ENCODE results near the gene DYNLT2. TPM values are rescaled to one million over a fixed set of nuclear protein-coding genes. Genes with fewer than 3 reads are reported as not detected.

The DYNLT2 gene, protein sequence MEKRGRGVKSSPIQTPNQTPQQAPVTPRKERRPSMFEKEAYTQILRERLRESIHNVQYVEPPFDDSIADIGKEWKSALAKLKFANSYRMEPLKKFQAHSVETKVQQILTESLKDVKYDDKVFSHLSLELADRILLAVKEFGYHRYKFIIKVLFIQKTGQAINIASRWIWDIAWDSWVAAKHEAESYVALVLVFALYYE
- 10 to 100 TPM; 15.4 to 20.4 TPM for total RNA-seq
- 59.4 TPM for polyA plus RNA-seq (ENCODE audit: insufficient read depth, low read depth, low replicate concordance)
- long read RNA-seq, donor 1, transcript TCTE3-202 (1 exons, 2,078 nt) = major isoform, 12 of 37 reads
- long read RNA-seq, donor 1, partial matches to known transcripts = 25 of 37 reads
- long read RNA-seq, donor 1, other reads (novel, unspliced or antisense) = 0 of 37 reads
- long read RNA-seq, donor 2, transcript TCTE3-202 (1 exons, 2,078 nt) = major isoform, 8 of 28 reads
- long read RNA-seq, donor 2, partial matches to known transcripts = 20 of 28 reads
- long read RNA-seq, donor 2, other reads (novel, unspliced or antisense) = 0 of 28 reads

DNA sequence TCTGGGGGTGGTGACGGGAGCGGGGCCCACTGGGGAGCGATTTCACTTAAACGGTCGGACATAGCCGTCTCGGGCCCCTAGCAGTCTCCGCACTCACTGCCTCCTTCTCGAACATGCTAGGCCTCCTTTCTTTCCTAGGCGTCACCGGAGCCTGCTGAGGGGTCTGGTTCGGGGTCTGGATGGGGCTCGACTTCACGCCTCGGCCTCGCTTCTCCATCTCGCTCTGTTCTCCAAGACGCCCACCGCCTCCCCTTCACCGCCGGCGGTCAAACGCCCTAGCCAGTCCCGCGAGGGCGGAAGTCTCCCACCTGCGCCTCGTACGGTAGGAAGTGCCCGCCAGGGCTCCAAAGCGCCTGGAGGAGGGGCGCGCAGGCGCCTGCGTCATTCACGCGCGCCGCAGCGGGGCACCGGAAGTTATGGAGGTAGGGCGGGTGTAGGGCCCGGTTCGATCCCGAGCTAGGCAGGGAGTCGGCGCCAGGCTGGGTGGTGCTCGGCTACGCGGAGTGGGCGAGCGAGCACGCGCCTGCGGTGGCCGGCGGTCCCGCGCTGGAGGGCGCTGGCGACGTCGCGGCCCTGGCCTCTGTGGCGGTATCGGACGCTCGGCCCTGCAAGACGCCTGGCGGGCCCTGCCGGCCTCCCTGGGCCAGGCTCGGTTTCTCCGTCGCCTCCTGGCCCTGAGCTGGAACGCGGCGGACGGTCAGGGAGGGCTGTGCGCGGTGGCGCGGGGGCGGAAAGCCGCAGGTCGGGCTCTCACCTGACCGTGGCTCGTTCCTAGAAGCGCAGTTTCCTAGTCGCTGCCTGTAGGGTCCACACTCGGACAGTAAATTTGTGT lies at the start of gene DYNLT2, which contains the start of gene ERMARD:
DYNLT2 (minus strand) TSS at position 331 of the 832 bp plus-strand sequence; CDS start at position 217, 114 bp downstream.
ERMARD (plus strand) TSS at position 381 of the 832 bp plus-strand sequence; CDS start at position 417, 36 bp downstream.
- WGBS, 2 donors = 0 to 1% methylated on average over 7 to 67 of the region's 90 CpGs
- no peaks in the 10 kb centered on the region for H3K36me3 ChIP-seq (ENCODE audit: low read depth, missing control alignments)
- H3K4me3 ChIP-seq = peak within 1 kb of the TSS; percentile 85 to 94
- peak; percentile 95 for DNase-seq
- peaks cover 11% of the 10 kb centered on the region for H3K4me1 ChIP-seq
- TF ChIP-seq POLR2A (IDR thresholded peaks at IDR 0.05) = peak; percentile 49
- TF ChIP-seq CTCF (IDR thresholded peaks at IDR 0.05) = peak in 2 of 3 experiments; percentile 26 to 45
- no peaks in the 10 kb centered on the region for H3K27me3 ChIP-seq
- H3K9me3 ChIP-seq = no peaks in the 10 kb centered on the region
- H3K27ac ChIP-seq = peak within 1 kb of the TSS; percentile 86 to 88
- intact Hi-C loops (cut with DNase I; ENCODE audit: low total_unique reads) = no loop called here

DNA sequence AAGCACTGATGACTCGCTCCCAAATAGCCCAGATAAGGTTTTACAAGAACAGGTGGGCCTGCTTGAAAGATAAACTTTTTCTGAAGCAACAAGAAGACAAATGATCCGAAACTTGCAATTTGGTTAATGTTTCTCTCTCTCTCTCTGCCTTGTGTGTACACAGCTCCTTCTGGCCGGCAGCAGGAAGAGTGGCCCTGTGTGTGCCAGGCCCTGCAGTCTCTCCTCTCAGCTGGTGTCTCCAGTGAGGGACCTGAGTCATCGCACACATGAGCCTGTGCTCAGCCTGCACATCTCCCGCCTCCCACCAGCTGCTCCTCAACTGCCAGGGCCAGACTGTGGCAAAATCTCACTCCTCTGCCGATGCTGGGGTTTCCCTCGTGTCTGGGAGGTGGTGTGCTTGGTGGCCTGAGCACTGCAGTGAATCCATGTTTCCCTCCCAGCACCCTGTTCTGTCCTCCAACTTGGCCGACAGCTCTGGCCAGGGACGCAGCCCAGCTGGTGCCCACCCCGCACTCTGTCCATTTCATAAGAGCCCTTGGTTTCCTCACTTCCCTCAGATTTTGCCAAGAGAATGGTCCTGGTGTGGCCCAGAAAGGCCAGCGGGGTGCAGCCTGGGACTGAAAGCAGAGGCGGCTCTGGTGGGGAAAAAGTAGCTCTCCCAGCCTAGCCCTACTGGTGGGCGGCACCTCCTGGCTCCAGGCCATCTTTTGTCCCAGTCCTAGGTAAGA lies 49.5 kb upstream of the DYNLT2 start:
- Histone ChIP-seq H3K9me3 (no peaks in the 10 kb centered on the region), H3K27ac (no peak overlapping the region), H3K4me1 (no peaks in the 10 kb centered on the region), H3K4me3 (no peak overlapping the region), H3K36me3 (ENCODE audit: low read depth, missing control alignments) (no peaks in the 10 kb centered on the region), H3K27me3 (no peaks in the 10 kb centered on the region)
- 78 to 82% methylated on average over 12 to 13 of the region's 13 CpGs for WGBS, 2 donors
- intact Hi-C loops (cut with DNase I; ENCODE audit: low total_unique reads) = no loop called here
- peak; percentile 3 for DNase-seq
- TF ChIP-seq POLR2A (IDR thresholded peaks at IDR 0.05) (no peak), CTCF (IDR thresholded peaks at IDR 0.05) (no peak)

DNA sequence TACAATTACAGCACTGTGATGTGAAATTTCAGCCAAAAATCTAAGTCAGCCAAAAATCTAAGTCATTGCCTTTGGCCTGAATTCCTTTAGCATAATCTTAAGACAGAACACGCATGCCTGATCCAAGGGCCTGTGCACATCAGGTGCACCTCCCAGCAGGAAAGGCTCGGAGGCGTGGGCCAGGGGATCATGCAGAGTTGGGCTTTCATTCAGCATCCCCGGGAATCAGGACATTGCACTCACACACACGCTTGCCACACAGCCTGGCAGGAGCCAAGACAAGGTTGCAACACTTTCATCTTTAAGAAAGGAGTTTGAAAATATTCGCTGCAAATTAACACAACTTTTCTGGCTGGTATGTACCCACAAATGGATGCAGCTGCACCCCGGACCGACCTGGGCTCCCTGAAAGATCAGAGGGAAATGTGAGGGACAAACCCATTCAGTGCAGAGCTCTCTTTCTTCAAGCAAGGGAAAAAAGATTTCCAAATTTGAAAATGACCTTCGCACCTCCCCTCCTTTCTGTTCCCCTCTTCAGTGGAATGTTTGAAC lies 48.8 kb upstream of the DYNLT2 start:
- no peaks in the 10 kb centered on the region for H3K4me1 ChIP-seq
- no peaks in the 10 kb centered on the region for H3K9me3 ChIP-seq
- intact Hi-C loops (cut with DNase I; ENCODE audit: low total_unique reads) = no loop called here
- DNase-seq = no peak
- no peak overlapping the region for H3K4me3 ChIP-seq
- 74 to 87% methylated on average over 9 of the region's 9 CpGs for WGBS, 2 donors
- H3K27me3 ChIP-seq = no peaks in the 10 kb centered on the region
- TF ChIP-seq POLR2A (IDR thresholded peaks at IDR 0.05) (no peak), CTCF (IDR thresholded peaks at IDR 0.05) (no peak)
- H3K27ac ChIP-seq = no peak overlapping the region
- no peaks in the 10 kb centered on the region for H3K36me3 ChIP-seq (ENCODE audit: low read depth, missing control alignments)

- Histone ChIP-seq H3K27ac (no peak overlapping the region), H3K36me3 (ENCODE audit: low read depth, missing control alignments) (no peaks in the 10 kb centered on the region), H3K4me3 (no peak overlapping the region), H3K9me3 (no peaks in the 10 kb centered on the region), H3K4me1 (no peaks in the 10 kb centered on the region), H3K27me3 (no peaks in the 10 kb centered on the region)
- WGBS, 2 donors = 84 to 90% methylated on average over 7 of the region's 7 CpGs
- TF ChIP-seq POLR2A (IDR thresholded peaks at IDR 0.05) = no peak
- no peak for TF ChIP-seq CTCF (IDR thresholded peaks at IDR 0.05)
- intact Hi-C loops (cut with DNase I; ENCODE audit: low total_unique reads) = no loop called here
- no peak for DNase-seq
Observed at GRCh38 chr6:169799474-169799926, 48.1 kb upstream of the DYNLT2 start.

All from testis (tissue), 5 donors.